OCI-LY1 (cell line): ENCODE data around the gene B4GALNT2.

Source experiments
- H2AFZ ChIP-seq: fragments of 200-600 bp; sonication (generic), shearing (Covaris generic); 2 replicates; pipeline ENCODE4 v1.6.0; 2014; ENCODE audit warnings: antibody characterized with exemption, mild to moderate bottlenecking, low read length
- H3F3A ChIP-seq: fragments of 200-600 bp; sonication (generic), shearing (Covaris generic); 2 replicates; pipeline ENCODE4 v1.6.0; 2014; ENCODE audit warnings: mild to moderate bottlenecking, antibody characterized with exemption, low read length, moderate library complexity; ENCODE audit not compliant: insufficient read depth
- H3K27ac ChIP-seq: fragments of 200-600 bp; sonication (generic); 2 replicates; pipeline ENCODE4 v1.5.1; 2014; ENCODE audit warnings: low read length, mixed run types, mild to moderate bottlenecking, low read depth; ENCODE audit not compliant: poor library complexity, severe bottlenecking
- H3K27me3 ChIP-seq: fragments of 200-600 bp; sonication (generic); 2 replicates; pipeline ENCODE4 v1.6.0; 2014; ENCODE audit warnings: antibody characterized with exemption, mild to moderate bottlenecking, low read length, moderate library complexity; ENCODE audit not compliant: insufficient read depth
- H3K36me3 ChIP-seq: fragments of 200-600 bp; sonication (generic); 2 replicates; pipeline ENCODE4 v1.6.1; 2014; ENCODE audit warnings: mild to moderate bottlenecking, antibody characterized with exemption, low read length, moderate library complexity, mixed read lengths; ENCODE audit not compliant: insufficient read depth
- H3K4me1 ChIP-seq: fragments of 200-600 bp; sonication (generic); 2 replicates; pipeline ENCODE4 v1.5.1; 2014; ENCODE audit warnings: mild to moderate bottlenecking, low read length, moderate library complexity; ENCODE audit not compliant: insufficient read depth, severe bottlenecking
- H3K4me2 ChIP-seq: fragments of 200-600 bp; sonication (generic), shearing (Covaris generic); 2 replicates; pipeline ENCODE4 v1.6.1; 2014; ENCODE audit warnings: low read length
- H3K4me3 ChIP-seq: fragments of 200-600 bp; sonication (generic); 2 replicates; pipeline ENCODE4 v1.5.1; 2014; ENCODE audit warnings: low read length, low read depth, mild to moderate bottlenecking, mixed read lengths; ENCODE audit not compliant: poor library complexity, severe bottlenecking
- H3K79me2 ChIP-seq: fragments of 200-600 bp; shearing (Covaris generic); 2 replicates; pipeline ENCODE4 v1.6.1; 2016; ENCODE audit warnings: mixed run types, low read length, mixed read lengths; ENCODE audit not compliant: insufficient read depth
- H3K9ac ChIP-seq: fragments of 200-600 bp; sonication (generic), shearing (Covaris generic); 2 replicates; pipeline ENCODE4 v1.6.1; 2014; ENCODE audit warnings: mild to moderate bottlenecking, low read length, mixed read lengths
- H3K9me2 ChIP-seq: fragments of 200-600 bp; sonication (generic), shearing (Covaris generic); 2 replicates; pipeline ENCODE4 v1.6.1; 2014; ENCODE audit warnings: low read depth, mild to moderate bottlenecking, low read length, mixed read lengths
- H3K9me3 ChIP-seq: fragments of 200-600 bp; shearing (Covaris generic); 2 replicates; pipeline ENCODE4 v1.6.1; 2014; ENCODE audit warnings: low read length, mixed read lengths
- H4K20me1 ChIP-seq: fragments of 200-600 bp; sonication (generic), shearing (Covaris generic); 2 replicates; pipeline ENCODE4 v1.6.0; 2016; ENCODE audit warnings: mild to moderate bottlenecking, low read length; ENCODE audit not compliant: insufficient read depth
- EZH2 ChIP-seq: fragments of 200-600 bp; sonication (generic), shearing (Covaris generic); IDR thresholded peaks from 2 replicates; pipeline ENCODE4 v1.8.0; 2017; ENCODE audit warnings: borderline replicate concordance, mixed run types, mild to moderate bottlenecking, antibody characterized with exemption, low read length, moderate library complexity, mixed read lengths
- TF ChIP-seq, protein P1 (sequence below): fragments of 200-600 bp; sonication (generic), shearing (Covaris generic); IDR thresholded peaks from 2 replicates; pipeline ENCODE4 v1.5.1; 2017; ENCODE audit warnings: mild to moderate bottlenecking, antibody characterized with exemption, low read length, moderate library complexity, mixed read lengths

B4GALNT2 gene

DNA sequence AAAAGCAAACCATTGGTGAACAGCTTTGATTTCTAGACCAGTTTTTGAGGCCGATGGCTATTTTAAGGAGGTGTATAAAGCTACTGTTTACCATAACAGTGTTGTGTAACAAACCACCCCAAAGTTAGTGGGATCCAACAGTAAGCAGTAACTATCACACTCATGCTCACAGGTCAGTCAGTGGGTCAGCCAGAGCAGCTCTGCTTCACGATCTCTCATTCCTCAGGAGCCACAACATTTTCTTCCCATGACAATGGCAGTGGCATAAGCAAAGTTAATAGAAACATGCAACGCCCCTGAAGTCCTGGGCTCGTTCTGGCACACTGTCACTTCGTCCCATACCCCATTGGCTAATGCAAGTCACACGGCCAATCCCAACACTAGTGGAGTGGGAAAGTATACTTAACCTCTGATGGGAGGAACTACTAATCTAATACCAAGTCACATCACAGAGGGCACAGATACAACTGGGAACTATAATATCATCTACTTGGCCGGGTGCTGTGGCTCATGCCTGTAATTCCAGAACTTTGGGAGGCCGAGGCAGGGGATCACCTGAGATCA is 28.0 kb upstream of the B4GALNT2 start:
- Histone ChIP-seq H3K79me2 (no peaks in the 10 kb centered on the region), H3K4me3 (no peak overlapping the region), H4K20me1 (no peaks in the 10 kb centered on the region), H3K27me3 (0 out of 2 replicates have a peak, but pooled peaks cover 14% of the 10 kb centered on the region), H3F3A (no peaks in the 10 kb centered on the region), H2AFZ (no peak overlapping the region), H3K9ac (no peak overlapping the region), H3K4me2 (no peak overlapping the region), H3K36me3 (no peaks in the 10 kb centered on the region), H3K9me2 (no peaks in the 10 kb centered on the region), H3K27ac (no peak overlapping the region), H3K4me1 (no peaks in the 10 kb centered on the region), H3K9me3 (no peaks in the 10 kb centered on the region)
- TF ChIP-seq EZH2, result no peak
- TF ChIP-seq, protein P1, sequence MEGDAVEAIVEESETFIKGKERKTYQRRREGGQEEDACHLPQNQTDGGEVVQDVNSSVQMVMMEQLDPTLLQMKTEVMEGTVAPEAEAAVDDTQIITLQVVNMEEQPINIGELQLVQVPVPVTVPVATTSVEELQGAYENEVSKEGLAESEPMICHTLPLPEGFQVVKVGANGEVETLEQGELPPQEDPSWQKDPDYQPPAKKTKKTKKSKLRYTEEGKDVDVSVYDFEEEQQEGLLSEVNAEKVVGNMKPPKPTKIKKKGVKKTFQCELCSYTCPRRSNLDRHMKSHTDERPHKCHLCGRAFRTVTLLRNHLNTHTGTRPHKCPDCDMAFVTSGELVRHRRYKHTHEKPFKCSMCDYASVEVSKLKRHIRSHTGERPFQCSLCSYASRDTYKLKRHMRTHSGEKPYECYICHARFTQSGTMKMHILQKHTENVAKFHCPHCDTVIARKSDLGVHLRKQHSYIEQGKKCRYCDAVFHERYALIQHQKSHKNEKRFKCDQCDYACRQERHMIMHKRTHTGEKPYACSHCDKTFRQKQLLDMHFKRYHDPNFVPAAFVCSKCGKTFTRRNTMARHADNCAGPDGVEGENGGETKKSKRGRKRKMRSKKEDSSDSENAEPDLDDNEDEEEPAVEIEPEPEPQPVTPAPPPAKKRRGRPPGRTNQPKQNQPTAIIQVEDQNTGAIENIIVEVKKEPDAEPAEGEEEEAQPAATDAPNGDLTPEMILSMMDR, result no peak

DNA sequence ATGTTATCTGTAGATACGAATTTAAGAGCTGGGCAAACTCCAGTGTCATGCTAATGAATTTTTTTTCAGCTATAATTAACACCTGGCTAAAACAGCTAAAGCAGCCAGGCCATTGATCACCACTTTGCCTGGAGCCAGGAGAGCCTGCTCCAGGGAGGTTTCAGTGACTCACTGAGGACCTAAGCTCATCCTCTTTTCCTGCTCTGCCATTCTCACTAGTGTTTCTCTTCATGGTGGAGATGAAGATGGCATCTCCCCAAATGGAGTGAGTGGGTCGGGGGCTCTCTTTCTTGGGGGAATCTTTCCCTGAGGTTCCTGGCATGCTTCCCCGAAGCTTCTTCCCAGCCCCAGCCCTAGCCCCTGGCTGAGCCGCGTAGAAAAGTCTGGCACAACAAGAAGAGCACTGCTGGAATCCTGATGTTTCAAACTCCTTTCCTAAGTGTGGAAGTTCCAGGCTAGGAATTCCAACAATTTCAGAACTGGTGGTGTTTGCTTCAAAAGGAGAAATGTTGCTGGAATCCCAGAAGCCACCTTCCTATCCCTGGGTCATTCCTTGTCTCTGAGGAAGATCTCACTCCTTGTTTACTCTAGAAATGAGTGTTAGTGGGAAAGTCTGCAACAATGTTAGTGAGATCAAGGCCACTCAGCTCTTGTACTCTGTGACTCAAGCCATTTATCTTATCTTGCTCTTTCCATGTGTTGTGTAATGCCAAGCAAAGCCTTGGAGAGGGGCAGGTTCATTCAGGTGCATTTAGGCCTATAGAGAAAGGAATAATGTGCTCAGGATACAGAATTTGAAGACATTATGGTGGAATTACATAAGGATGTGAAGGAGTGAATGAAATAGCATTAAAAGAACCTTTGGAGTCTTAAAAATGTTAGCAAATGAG is 26.0 kb upstream of the B4GALNT2 start:
- Histone ChIP-seq H3K27ac (no peak overlapping the region), H3K4me2 (no peak overlapping the region), H3K4me1 (no peaks in the 10 kb centered on the region), H3K4me3 (no peak overlapping the region), H4K20me1 (no peaks in the 10 kb centered on the region), H3K9ac (no peak overlapping the region), H3K27me3 (0 out of 2 replicates have a peak, but pooled peaks cover 14% of the 10 kb centered on the region), H3K36me3 (no peaks in the 10 kb centered on the region), H3K79me2 (no peaks in the 10 kb centered on the region), H3K9me3 (no peaks in the 10 kb centered on the region), H3K9me2 (no peaks in the 10 kb centered on the region), H2AFZ (no peak overlapping the region), H3F3A (no peaks in the 10 kb centered on the region)
- TF ChIP-seq EZH2, result no peak
- TF ChIP-seq, protein P1, result no peak

DNA sequence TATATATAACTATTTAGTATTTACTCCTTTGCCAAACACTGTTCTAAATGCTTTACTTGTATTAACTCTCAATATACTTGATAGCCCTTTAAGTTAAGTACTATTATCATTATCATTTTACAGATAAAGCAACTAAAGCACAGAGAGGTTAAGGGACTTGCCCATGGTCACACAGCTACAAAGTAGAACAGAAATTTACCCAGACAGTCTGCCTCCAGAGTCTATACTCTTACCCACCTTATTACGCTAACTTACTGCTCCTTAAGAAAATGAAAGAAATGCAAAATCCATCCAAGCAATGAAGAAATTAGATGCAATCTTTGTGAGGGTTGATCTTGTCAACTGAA is 25.4 kb upstream of the B4GALNT2 start:
- Histone ChIP-seq H2AFZ (no peak overlapping the region), H3K4me2 (no peak overlapping the region), H3K4me1 (no peaks in the 10 kb centered on the region), H3F3A (no peaks in the 10 kb centered on the region), H4K20me1 (no peaks in the 10 kb centered on the region), H3K9me2 (no peaks in the 10 kb centered on the region), H3K27me3 (0 out of 2 replicates have a peak, but pooled peaks cover 14% of the 10 kb centered on the region), H3K9ac (no peak overlapping the region), H3K27ac (no peak overlapping the region), H3K9me3 (no peaks in the 10 kb centered on the region), H3K79me2 (no peaks in the 10 kb centered on the region), H3K36me3 (no peaks in the 10 kb centered on the region), H3K4me3 (no peak overlapping the region)
- TF ChIP-seq, protein P1, result no peak
- TF ChIP-seq EZH2, result no peak
